HFF-Myc (cell line): ENCODE results near the gene PPIH.
"Not testable (repeated sequence)": the region's sequence is repeated elsewhere in the genome, so short reads cannot be mapped to it uniquely, and the experiment has no call there.

Experiments
- DNase-seq: peaks from one replicate; pipeline ENCODE4 v3.0.0-alpha.2; 2011; ENCODE audit warnings: low read depth; ENCODE audit errors: extremely low read depth
- H3K4me3 ChIP-seq: replicated peaks from 2 replicates; pipeline ENCODE4 v1.5.1; 2011; ENCODE audit warnings: low read depth, mild to moderate bottlenecking, control low read depth, low read length
- CTCF ChIP-seq: IDR thresholded peaks from 2 replicates; pipeline ENCODE4 v1.5.1; 2012; ENCODE audit warnings: mild to moderate bottlenecking, low read depth, low read length, control low read depth; ENCODE audit errors: missing control alignments

PPIH gene

GRCh38 chr1:42720868-42721267 lies 62.6 kb downstream of the PPIH start:
- no peak overlapping the region for H3K4me3 ChIP-seq
- no peak for DNase-seq
- no peak for TF ChIP-seq CTCF

GRCh38 chr1:42721926-42722325 lies 63.7 kb downstream of the PPIH start:
- DNase-seq = no peak
- H3K4me3 ChIP-seq = no peak overlapping the region
- TF ChIP-seq CTCF = no peak

GRCh38 chr1:42722403-42722802 lies 64.2 kb downstream of the PPIH start:
- not testable (repeated sequence) for DNase-seq, H3K4me3 ChIP-seq

GRCh38 chr1:42723511-42723910 lies 65.3 kb downstream of the PPIH start:
- no peak for DNase-seq
- no peak for TF ChIP-seq CTCF
- no peak overlapping the region for H3K4me3 ChIP-seq

- not testable (repeated sequence) for H3K4me3 ChIP-seq, DNase-seq
These were observed 67.6 kb downstream of the PPIH start for GRCh38 chr1:42725820-42726219.
